Astrocyte (in vitro differentiated cells and primary cell): Measurements from ENCODE around the gene ABHD12. TPM values are rescaled to one million over a fixed set of nuclear protein-coding genes. Genes with fewer than 3 reads are reported as not detected.
A peak's percentile ranks its signal among the peaks of the same experiment; 100 is the strongest.

Source experiments
- DNase-seq: peaks from one replicate; pipeline ENCODE4 v3.0.0-alpha.2; 2010; ENCODE audit warnings: low read depth
- FAIRE-seq: peaks from 2 replicates; lab custom pipeline; 2011; peaks lifted over from hg19 to GRCh38; lab: Jason Lieb, UNC
- H2AFZ ChIP-seq: 2 replicates; pipeline ENCODE4 v1.6.0; 2012; ENCODE audit warnings: low read depth, low read length, inconsistent platforms
- H3K27ac ChIP-seq: 2 replicates; pipeline ENCODE4 v1.5.1; 2011; ENCODE audit warnings: low read depth, low read length, inconsistent platforms
- H3K27me3 ChIP-seq: 2 replicates; pipeline ENCODE4 v1.6.0; 2011; ENCODE audit warnings: low read length, inconsistent platforms; ENCODE audit not compliant: insufficient read depth
- H3K36me3 ChIP-seq: 2 replicates; pipeline ENCODE4 v1.5.1; 2011; ENCODE audit warnings: low read length, inconsistent platforms; ENCODE audit not compliant: insufficient read depth
- H3K4me1 ChIP-seq: 2 replicates; pipeline ENCODE4 v1.5.1; 2011; ENCODE audit warnings: low read length, inconsistent platforms; ENCODE audit not compliant: insufficient read depth
- H3K4me2 ChIP-seq: 2 replicates; pipeline ENCODE4 v1.6.0; 2012; ENCODE audit warnings: low read length, inconsistent platforms
- H3K4me3 ChIP-seq: 2 replicates; pipeline ENCODE4 v1.5.1; 2011; ENCODE audit warnings: low read depth, mild to moderate bottlenecking, low read length, inconsistent platforms; ENCODE audit not compliant: insufficient read depth
- H3K79me2 ChIP-seq: 2 replicates; pipeline ENCODE4 v1.6.0; 2012; ENCODE audit warnings: mild to moderate bottlenecking, low read length, inconsistent platforms; ENCODE audit not compliant: insufficient read depth
- H3K9ac ChIP-seq: 2 replicates; pipeline ENCODE4 v1.6.0; 2012; ENCODE audit warnings: mild to moderate bottlenecking, low read length, inconsistent platforms
- H3K9me3 ChIP-seq: 2 replicates; pipeline ENCODE4 v1.5.1; 2012; ENCODE audit warnings: low read depth, mild to moderate bottlenecking, low read length, inconsistent platforms; ENCODE audit not compliant: insufficient read depth
- H4K20me1 ChIP-seq: 2 replicates; pipeline ENCODE4 v1.6.0; 2012; ENCODE audit warnings: low read length, inconsistent platforms; ENCODE audit not compliant: insufficient read depth
- H3K27ac Mint-ChIP-seq: one replicate; pipeline ENCODE4 v1.8.0; 2021; ENCODE audit warnings: mild to moderate bottlenecking, mixed read lengths; ENCODE audit not compliant: unreplicated experiment
- H3K27me3 Mint-ChIP-seq: one replicate; pipeline ENCODE4 v1.8.0; 2021; ENCODE audit warnings: low read depth, mixed read lengths; ENCODE audit not compliant: unreplicated experiment
- H3K36me3 Mint-ChIP-seq: one replicate; pipeline ENCODE4 v1.8.0; 2021; ENCODE audit warnings: low read depth, mixed read lengths; ENCODE audit not compliant: unreplicated experiment
- H3K4me1 Mint-ChIP-seq: one replicate; pipeline ENCODE4 v1.8.0; 2021; ENCODE audit warnings: low read depth, mixed read lengths; ENCODE audit not compliant: unreplicated experiment
- H3K4me3 Mint-ChIP-seq: one replicate; pipeline ENCODE4 v1.8.0; 2021; ENCODE audit warnings: mild to moderate bottlenecking, moderate library complexity, mixed read lengths; ENCODE audit not compliant: unreplicated experiment
- H3K9me3 Mint-ChIP-seq: one replicate; pipeline ENCODE4 v1.8.0; 2021; ENCODE audit warnings: mild to moderate bottlenecking, mixed read lengths; ENCODE audit not compliant: unreplicated experiment
- CTCF ChIP-seq: IDR thresholded peaks from 2 replicates; pipeline ENCODE4 v1.5.1; 2011; ENCODE audit warnings: low read depth, mild to moderate bottlenecking, inconsistent platforms, low read length, moderate library complexity; ENCODE audit not compliant: insufficient read depth
- EZH2 ChIP-seq: IDR thresholded peaks from 2 replicates; pipeline ENCODE4 v1.6.1; 2012; ENCODE audit warnings: mild to moderate bottlenecking, low read length, inconsistent platforms; ENCODE audit not compliant: insufficient read depth
- total RNA-seq: library from RNA; stranded (reverse); gene quantifications from 2 replicates; pipeline ENCODE4 v1.2.1, GENCODE V29; 2021

Gene ABHD12
- total RNA-seq, 1 donor from 2014 or later = 98.1 TPM

- peaks cover 7% of the 10 kb centered on the region for H3K9me3 Mint-ChIP-seq
- no peak overlapping the region for H3K4me3 ChIP-seq
- H3K36me3 Mint-ChIP-seq = peaks cover 15% of the 10 kb centered on the region
- peaks cover 7% of the 10 kb centered on the region for H4K20me1 ChIP-seq
- H3K4me3 Mint-ChIP-seq = no peak overlapping the region
- peak overlapping the region; percentile 47 for H3K27ac Mint-ChIP-seq
- DNase-seq (no peak), FAIRE-seq (no peak)
- H3K4me2 ChIP-seq = no peak overlapping the region
- peaks cover 18% of the 10 kb centered on the region for H3K4me1 Mint-ChIP-seq
- no peak overlapping the region for H2AFZ ChIP-seq
- no peaks in the 10 kb centered on the region for H3K9me3 ChIP-seq
- no peak overlapping the region for H3K9ac ChIP-seq
- H3K79me2 ChIP-seq = peaks cover 25% of the 10 kb centered on the region
- H3K4me1 ChIP-seq = no peaks in the 10 kb centered on the region
- H3K27me3 Mint-ChIP-seq = no peaks in the 10 kb centered on the region
- H3K27me3 ChIP-seq = no peaks in the 10 kb centered on the region
- no peak for TF ChIP-seq CTCF
- TF ChIP-seq EZH2 = no peak
- H3K36me3 ChIP-seq = no peaks in the 10 kb centered on the region
- H3K27ac ChIP-seq = no peak overlapping the region
Measured at GRCh38 chr20:25328954-25329498, 61.6 kb downstream of the ABHD12 start.

- DNase-seq = peak; percentile 32
- FAIRE-seq = no peak
- Histone ChIP-seq H3K27ac (no peak overlapping the region), H2AFZ (no peak overlapping the region), H3K36me3 (no peaks in the 10 kb centered on the region), H4K20me1 (peaks cover 7% of the 10 kb centered on the region), H3K9ac (no peak overlapping the region), H3K9me3 (no peaks in the 10 kb centered on the region), H3K79me2 (peaks cover 25% of the 10 kb centered on the region), H3K4me1 (no peaks in the 10 kb centered on the region), H3K4me3 (no peak overlapping the region), H3K27me3 (no peaks in the 10 kb centered on the region), H3K4me2 (no peak overlapping the region)
- TF ChIP-seq CTCF = no peak
- peak overlapping the region; percentile 62 for H3K27ac Mint-ChIP-seq
- H3K36me3 Mint-ChIP-seq = peaks cover 15% of the 10 kb centered on the region
- H3K27me3 Mint-ChIP-seq = no peaks in the 10 kb centered on the region
- no peak overlapping the region for H3K4me3 Mint-ChIP-seq
- H3K9me3 Mint-ChIP-seq = peaks cover 5% of the 10 kb centered on the region
- H3K4me1 Mint-ChIP-seq = peaks cover 18% of the 10 kb centered on the region
Measured at GRCh38 chr20:25327521-25328235, 63.0 kb downstream of the ABHD12 start.

- no peak overlapping the region for H3K27ac ChIP-seq
- Mint-ChIP-seq H3K4me1 (peaks cover 23% of the 10 kb centered on the region), H3K4me3 (no peak overlapping the region), H3K27ac (no peak overlapping the region), H3K27me3 (no peaks in the 10 kb centered on the region), H3K36me3 (peaks cover 15% of the 10 kb centered on the region), H3K9me3 (peaks cover 5% of the 10 kb centered on the region)
- H3K9me3 ChIP-seq = no peaks in the 10 kb centered on the region
- no peaks in the 10 kb centered on the region for H3K4me1 ChIP-seq
- H3K79me2 ChIP-seq = peaks cover 25% of the 10 kb centered on the region
- no peak for DNase-seq
- no peaks in the 10 kb centered on the region for H3K36me3 ChIP-seq
- no peak overlapping the region for H3K4me3 ChIP-seq
- FAIRE-seq = no peak
- no peak overlapping the region for H2AFZ ChIP-seq
- H3K9ac ChIP-seq = no peak overlapping the region
- TF ChIP-seq CTCF = no peak
- no peak for TF ChIP-seq EZH2
- no peak overlapping the region for H3K4me2 ChIP-seq
- H4K20me1 ChIP-seq = peaks cover 13% of the 10 kb centered on the region
- H3K27me3 ChIP-seq = no peaks in the 10 kb centered on the region
Measured at GRCh38 chr20:25325997-25326396, 64.6 kb downstream of the ABHD12 start.
